ENCODE results near the gene STK32C. TPM values are rescaled to one million over a fixed set of nuclear protein-coding genes. Genes with fewer than 3 reads are reported as not detected.

The STK32C gene
- total RNA-seq, 1 donor from 2014 or later = 12.2 TPM

DNA sequence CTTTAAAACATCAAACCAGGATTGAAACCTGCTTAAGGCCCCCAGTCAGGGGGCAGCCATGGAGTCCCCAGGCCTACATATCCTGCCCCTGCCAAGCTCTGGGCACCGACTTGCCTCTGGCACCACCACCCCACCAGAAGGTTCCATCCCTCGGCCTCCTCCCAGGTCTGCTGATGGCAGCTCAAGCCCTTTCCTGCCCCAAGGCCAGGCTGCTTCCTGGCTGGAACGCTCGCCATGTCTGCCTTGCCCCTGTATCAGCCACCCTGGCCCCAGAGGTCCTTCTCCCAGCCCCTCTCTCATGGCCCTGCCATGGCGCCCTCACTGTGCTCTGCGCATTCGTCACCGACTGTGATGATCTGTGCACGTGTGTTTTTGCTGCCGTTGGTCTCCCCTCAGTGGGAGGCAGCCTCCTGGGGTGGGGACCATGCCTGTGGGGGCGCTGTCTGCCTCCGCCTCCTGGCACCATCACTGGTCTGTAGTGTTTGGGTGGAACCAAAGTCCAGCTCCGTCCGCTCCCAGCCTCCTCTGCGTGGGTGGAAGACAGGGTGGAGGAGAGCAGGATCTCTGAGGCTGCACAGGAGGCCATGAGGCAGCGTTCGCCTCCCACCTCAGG is 117.8 kb downstream of the STK32C start:
- TF ChIP-seq, protein P1, sequence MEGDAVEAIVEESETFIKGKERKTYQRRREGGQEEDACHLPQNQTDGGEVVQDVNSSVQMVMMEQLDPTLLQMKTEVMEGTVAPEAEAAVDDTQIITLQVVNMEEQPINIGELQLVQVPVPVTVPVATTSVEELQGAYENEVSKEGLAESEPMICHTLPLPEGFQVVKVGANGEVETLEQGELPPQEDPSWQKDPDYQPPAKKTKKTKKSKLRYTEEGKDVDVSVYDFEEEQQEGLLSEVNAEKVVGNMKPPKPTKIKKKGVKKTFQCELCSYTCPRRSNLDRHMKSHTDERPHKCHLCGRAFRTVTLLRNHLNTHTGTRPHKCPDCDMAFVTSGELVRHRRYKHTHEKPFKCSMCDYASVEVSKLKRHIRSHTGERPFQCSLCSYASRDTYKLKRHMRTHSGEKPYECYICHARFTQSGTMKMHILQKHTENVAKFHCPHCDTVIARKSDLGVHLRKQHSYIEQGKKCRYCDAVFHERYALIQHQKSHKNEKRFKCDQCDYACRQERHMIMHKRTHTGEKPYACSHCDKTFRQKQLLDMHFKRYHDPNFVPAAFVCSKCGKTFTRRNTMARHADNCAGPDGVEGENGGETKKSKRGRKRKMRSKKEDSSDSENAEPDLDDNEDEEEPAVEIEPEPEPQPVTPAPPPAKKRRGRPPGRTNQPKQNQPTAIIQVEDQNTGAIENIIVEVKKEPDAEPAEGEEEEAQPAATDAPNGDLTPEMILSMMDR (IDR thresholded peaks at IDR 0.05; ENCODE audit: insufficient read depth, low read length, poor library complexity, severe bottlenecking) = no peak
- Histone ChIP-seq H3K27me3 (ENCODE audit: control insufficient read depth, insufficient read depth, low read length) (peaks cover 43% of the 10 kb centered on the region), H3K36me3 (ENCODE audit: control insufficient read depth, insufficient read depth, low read length) (no peaks in the 10 kb centered on the region), H3K4me3 (ENCODE audit: low read depth, low read length) (no peak overlapping the region)
- no peak for DNase-seq (ENCODE audit: low read depth)

DNA sequence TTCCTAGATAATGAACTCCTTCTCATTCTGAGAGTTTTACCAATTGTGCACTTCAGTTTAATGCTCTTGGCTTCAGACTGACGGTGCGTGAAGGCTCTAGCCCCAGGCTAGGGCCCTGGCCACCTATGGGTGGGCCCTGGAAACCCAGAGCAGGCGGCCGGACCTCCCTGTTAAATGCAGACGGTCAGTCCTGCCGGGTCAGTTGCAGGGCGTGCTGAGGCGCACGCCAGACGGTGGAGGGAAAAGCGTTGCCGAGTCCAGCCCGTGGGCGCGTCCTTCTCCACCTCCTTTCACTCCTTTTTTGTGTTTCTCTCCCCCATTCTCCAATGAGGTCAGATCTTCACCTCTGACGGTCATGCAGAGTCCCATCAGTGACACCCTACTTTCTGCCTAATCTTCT is 118.7 kb downstream of the STK32C start:
- TF ChIP-seq, protein P1 (IDR thresholded peaks at IDR 0.05; ENCODE audit: insufficient read depth, low read length, poor library complexity, severe bottlenecking) = no peak

GRCh38 chr10:132188331-132188730 is 119.4 kb downstream of the STK32C start:
- Histone ChIP-seq H3K36me3 (ENCODE audit: control insufficient read depth, insufficient read depth, low read length) (no peaks in the 10 kb centered on the region), H3K27me3 (ENCODE audit: control insufficient read depth, insufficient read depth, low read length) (peaks cover 50% of the 10 kb centered on the region), H3K4me3 (ENCODE audit: low read depth, low read length) (no peak overlapping the region)
- TF ChIP-seq, protein P1 (IDR thresholded peaks at IDR 0.05; ENCODE audit: insufficient read depth, low read length, poor library complexity, severe bottlenecking) = no peak
- DNase-seq (ENCODE audit: low read depth) = no peak

More for the DNA sequence above, 118.7 kb downstream of the STK32C start:
- Histone ChIP-seq H3K36me3 (ENCODE audit: control insufficient read depth, insufficient read depth, low read length) (no peaks in the 10 kb centered on the region), H3K27me3 (ENCODE audit: control insufficient read depth, insufficient read depth, low read length) (peaks cover 46% of the 10 kb centered on the region), H3K4me3 (ENCODE audit: low read depth, low read length) (no peak overlapping the region)
- DNase-seq (ENCODE audit: low read depth) = no peak

DNA sequence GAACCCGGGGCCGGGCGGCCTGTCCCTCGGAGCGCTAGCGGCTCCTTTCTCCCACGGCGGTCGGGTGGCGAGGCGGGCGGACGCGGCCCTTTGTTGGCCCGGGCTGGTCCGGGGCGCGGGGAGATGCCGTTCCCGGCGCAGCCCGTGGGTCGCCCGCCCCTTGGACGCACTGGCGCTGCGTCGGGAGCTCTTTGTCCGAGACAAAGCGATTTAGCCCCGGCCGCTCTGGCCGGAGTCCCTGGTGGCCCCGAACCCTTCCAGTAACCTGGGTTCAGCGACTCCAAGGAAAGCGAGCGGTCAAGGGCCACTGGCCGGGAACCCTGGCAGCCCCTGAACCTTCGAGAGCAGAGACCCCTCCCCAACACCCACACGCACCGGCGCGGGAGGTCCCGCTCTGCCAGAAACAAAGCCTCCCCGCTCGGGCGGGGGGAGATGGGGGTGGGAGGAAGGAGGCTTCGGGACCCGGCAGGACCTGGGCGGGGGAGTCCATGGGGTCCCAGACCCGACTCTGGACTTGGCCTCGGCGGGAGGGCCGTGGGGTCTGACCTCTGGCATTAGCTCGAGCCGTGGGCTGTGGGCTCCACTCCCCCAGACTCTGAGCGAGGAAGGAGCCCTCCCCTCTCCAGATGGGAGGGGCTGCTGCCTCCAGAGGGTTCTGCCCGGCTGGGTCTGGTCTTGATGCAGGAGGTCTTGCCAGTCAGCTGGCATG is 120.2 kb downstream of the STK32C start:
- H3K36me3 ChIP-seq (ENCODE audit: control insufficient read depth, insufficient read depth, low read length) = no peaks in the 10 kb centered on the region
- TF ChIP-seq, protein P1 (IDR thresholded peaks at IDR 0.05; ENCODE audit: insufficient read depth, low read length, poor library complexity, severe bottlenecking) = no peak
- H3K4me3 ChIP-seq (ENCODE audit: low read depth, low read length) = peak overlapping the region; percentile 45
- DNase-seq (ENCODE audit: low read depth) = no peak
- H3K27me3 ChIP-seq (ENCODE audit: control insufficient read depth, insufficient read depth, low read length) = peaks cover 56% of the 10 kb centered on the region

DNA sequence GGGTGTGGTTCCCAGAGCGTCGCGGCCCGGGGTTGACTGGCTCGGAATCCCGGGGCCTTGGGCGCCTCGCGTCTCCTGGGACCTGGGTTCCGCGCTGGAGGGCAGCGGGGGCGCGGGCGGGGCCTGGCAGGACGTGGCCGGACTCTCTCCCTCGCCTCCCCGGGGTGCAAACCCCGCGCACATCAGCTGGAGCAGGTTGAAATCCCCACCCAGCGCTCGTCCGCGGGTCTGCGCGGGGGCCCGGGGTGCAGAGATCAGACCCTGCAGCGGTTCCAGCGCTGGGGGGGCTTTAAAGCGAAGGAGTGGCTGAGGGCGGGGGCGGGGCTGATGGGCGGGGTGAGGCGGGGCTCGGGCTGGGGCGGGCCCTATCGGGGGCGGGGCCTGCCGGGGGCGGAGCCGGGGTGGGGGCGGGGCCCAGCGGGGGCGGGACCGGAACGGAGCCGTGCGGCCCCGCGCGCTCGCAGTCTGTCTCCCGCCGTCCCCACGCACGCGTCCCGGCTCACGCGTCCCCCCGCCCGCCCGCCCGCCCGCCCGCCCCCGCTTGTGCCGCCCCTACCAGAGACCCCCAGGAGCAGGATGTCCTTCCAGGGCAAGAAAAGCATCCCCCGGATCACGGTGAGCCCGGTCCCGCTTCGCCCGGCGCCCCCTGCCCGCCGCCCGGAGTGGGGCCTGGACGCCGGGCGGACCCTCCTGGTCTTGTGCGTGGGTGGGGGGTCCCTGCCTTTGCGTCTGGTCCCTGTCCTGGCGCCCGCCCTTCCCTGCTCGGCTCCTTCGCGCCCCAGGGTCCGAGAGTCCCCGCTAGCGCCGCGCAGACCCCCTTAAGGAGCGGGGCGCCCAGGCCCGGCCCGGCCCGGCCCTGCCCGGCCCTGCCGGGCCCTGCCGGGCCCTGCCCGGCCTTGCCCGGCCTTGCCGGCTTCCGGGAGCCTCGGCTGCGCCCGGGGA is 121.0 kb downstream of the STK32C start, which contains the start of gene DPYSL4:
Gene DPYSL4 (plus strand): TSS at position 461 of the 942 bp plus-strand sequence. CDS start 116 bp downstream, at position 577.
- Histone ChIP-seq H3K4me3 (ENCODE audit: low read depth, low read length) (peak within 1 kb of the TSS; percentile 45), H3K36me3 (ENCODE audit: control insufficient read depth, insufficient read depth, low read length) (no peaks in the 10 kb centered on the region), H3K27me3 (ENCODE audit: control insufficient read depth, insufficient read depth, low read length) (peaks cover 61% of the 10 kb centered on the region)
- no peak for DNase-seq (ENCODE audit: low read depth)
- TF ChIP-seq, protein P1 (IDR thresholded peaks at IDR 0.05; ENCODE audit: insufficient read depth, low read length, poor library complexity, severe bottlenecking) = no peak

Measured in kidney epithelial cell (primary cell).